Coronary artery (tissue), 2 donors: ENCODE data around the gene BAZ1B.

Experiments used
- DNase-seq: peaks from one replicate; pipeline ENCODE4 v3.0.0-alpha.2; 2017; ENCODE audit warnings: low spot score
- H3K27ac ChIP-seq, 2 donors: fragments of 200-600 bp; sonication (generic); one replicate each; pipeline ENCODE4 v1.5.1; 2016 to 2019
- H3K4me3 ChIP-seq: fragments of 200-600 bp; sonication (generic); 2 replicates; pipeline ENCODE4 v1.5.1; 2016; ENCODE audit warnings: mild to moderate bottlenecking, moderate library complexity
- CTCF ChIP-seq: fragments of 200-600 bp; sonication (generic); IDR thresholded peaks from one replicate; pipeline ENCODE4 v1.5.1; 2019; ENCODE audit warnings: antibody characterized with exemption

BAZ1B gene

GRCh38 chr7:73517241-73517995 lies 4.7 kb downstream of the BAZ1B start:
- Histone ChIP-seq H3K27ac (no peak overlapping the region), H3K4me3 (no peak overlapping the region)
- no peak for DNase-seq

GRCh38 chr7:73515178-73515577 lies 6.9 kb downstream of the BAZ1B start:
- Histone ChIP-seq H3K27ac (no peak overlapping the region), H3K4me3 (no peak overlapping the region)
- no peak for DNase-seq
- TF ChIP-seq CTCF = no peak

More at GRCh38 chr7:73517241-73517995, 4.7 kb downstream of the BAZ1B start:
- no peak for TF ChIP-seq CTCF

- Histone ChIP-seq H3K27ac (no peak overlapping the region), H3K4me3 (no peak overlapping the region)
- TF ChIP-seq CTCF = no peak
- DNase-seq = no peak
Observed at GRCh38 chr7:73512018-73512780, 9.9 kb downstream of the BAZ1B start.

GRCh38 chr7:73509463-73509862 lies 12.6 kb downstream of the BAZ1B start:
- no peak for DNase-seq
- no peak for TF ChIP-seq CTCF
- H3K4me3 ChIP-seq = no peak overlapping the region
- H3K27ac ChIP-seq = no peak overlapping the region

- no peak for DNase-seq
- no peak overlapping the region for H3K27ac ChIP-seq
- no peak overlapping the region for H3K4me3 ChIP-seq
- TF ChIP-seq CTCF = no peak
Observed at GRCh38 chr7:73507556-73507955, 14.5 kb downstream of the BAZ1B start.

- H3K4me3 ChIP-seq = no peak overlapping the region
- no peak for DNase-seq
- no peak overlapping the region for H3K27ac ChIP-seq
- TF ChIP-seq CTCF = no peak
Observed at GRCh38 chr7:73504920-73505319, 17.2 kb downstream of the BAZ1B start.

- H3K27ac ChIP-seq = no peak overlapping the region
- no peak overlapping the region for H3K4me3 ChIP-seq
- TF ChIP-seq CTCF = no peak
- no peak for DNase-seq
Observed at GRCh38 chr7:73504017-73504416, 18.1 kb downstream of the BAZ1B start.
